GM15510 (cell line): ENCODE data around the gene CCDC148.

Experiments used
- POLR2A ChIP-seq: IDR thresholded peaks from 3 replicates; pipeline ENCODE4 v1.6.1; 2011; ENCODE audit warnings: borderline replicate concordance; ENCODE audit not compliant: insufficient read length; ENCODE audit errors: extremely low read depth

Gene CCDC148

DNA sequence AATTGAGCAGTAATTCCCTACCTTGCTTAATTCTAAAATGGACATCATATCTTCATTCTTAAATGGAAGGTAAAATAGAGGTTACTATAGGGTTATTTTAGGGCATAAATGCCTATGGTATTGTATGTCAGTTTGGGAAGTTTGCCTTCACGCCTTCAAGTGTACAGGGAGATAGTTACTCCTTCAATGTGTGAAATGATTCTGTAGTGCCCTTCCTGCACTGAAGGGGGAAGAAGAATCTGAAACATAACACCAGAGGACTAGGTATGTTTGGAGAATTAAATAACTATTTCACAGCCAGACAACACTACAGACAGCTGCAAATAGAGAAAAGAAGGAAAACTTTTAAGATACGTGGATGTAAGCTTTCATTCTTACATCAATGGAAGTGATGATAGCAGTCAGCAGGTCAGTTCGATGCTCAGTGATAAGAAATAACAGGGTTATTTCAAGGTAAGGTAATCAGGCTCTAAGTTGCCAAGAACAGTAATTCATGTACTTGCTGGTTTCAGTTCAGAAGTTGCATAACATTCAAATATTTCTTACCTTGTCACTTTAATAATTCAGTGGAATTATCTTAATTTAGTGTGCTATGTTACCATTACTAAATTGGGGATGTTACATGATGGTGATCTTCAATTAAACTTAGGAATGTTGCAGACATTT is 4.2 kb upstream of the CCDC148 start:
- no peak for TF ChIP-seq POLR2A

DNA sequence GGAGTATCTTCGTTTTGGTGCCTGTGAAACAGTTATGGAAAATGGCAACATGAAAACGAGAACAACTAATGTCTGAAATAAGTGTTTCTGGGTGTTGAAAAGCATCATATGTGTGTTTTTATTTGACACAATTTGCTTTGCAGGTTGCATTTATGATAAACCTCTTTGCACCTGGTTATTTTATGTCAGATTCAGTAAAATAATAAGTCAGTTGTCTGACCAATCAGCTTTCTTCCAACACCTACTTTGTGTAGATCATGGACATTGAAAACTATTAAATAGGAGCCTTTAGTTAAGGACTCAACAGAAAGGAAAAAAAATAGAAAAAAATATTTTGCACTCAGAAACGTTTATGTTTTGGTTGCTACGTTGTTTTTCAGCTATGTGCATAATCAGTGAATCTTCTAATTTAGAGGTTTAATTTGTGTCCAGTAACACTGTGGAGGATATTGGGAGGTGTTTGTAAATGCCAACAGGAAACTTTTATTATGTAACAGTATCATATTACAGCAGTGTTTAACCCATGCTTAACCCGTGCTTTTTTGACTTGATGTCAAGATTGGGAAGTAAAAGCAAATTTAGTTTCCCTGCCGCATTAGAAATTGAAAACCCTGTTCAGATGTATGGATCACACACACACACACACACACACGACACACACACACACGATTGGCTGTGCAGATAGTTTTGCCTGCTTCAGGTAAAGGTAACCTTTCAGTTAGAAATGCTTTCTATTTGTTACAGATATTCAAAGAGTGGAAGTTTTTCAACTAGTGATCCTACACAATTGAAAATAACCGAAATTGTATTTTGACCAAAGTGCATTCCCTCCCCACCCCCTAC is 2.8 kb upstream of the CCDC148 start:
- TF ChIP-seq POLR2A, result no peak

DNA sequence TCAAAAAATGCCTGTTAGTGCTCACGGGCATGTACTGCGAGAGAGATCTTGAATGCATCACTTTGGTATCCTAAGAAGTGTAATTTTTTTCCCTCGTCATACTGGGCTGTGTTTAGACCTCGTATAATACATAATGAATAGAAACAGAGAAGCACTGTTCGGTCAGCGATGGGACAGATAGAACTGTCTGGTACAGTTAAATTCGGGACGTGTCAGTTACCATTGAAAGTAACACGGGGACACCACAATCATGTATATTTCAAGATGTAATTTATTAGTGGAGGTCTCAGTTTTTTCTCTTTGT is 2.0 kb upstream of the CCDC148 start:
- TF ChIP-seq POLR2A, result no peak

DNA sequence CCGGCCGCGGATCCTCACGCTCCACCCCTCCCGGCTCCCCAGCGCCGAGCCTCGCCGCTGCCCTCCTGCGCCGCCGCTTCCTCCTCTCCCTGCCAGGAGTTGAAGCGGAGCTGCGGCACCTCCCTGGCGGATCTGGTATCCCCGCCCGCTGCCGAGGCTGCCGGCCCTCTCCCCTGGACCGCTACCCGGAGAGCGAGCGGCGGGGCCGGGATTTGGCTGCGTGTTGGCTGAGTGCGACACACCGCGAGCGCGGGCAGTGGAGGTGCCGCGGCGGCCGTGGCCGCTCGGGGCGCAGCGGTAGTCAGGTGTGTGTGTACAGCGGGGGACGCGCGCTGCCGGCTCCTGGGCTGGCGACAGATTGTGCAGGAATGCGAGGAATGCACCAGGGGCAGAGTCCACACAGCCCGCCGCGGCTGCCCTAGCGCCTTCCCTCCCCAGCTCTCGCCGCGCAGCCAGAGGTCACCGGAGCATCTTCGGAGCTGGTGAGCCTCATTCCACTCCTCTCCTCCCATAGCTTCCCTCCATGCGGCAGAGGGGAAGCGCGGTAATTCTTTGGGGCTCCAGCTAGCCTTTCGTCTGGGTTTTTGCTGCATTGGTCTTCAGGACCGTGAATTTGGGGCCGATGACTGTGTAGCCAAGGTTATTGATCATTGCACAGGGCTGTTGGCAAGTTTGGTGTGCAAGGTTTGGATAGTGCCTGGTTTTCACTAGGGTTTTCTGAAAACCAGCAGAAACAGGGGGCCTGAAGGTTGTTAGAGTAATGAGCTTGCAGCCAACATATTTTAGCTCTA is 1.5 kb upstream of the CCDC148 start:
- no peak for TF ChIP-seq POLR2A

DNA sequence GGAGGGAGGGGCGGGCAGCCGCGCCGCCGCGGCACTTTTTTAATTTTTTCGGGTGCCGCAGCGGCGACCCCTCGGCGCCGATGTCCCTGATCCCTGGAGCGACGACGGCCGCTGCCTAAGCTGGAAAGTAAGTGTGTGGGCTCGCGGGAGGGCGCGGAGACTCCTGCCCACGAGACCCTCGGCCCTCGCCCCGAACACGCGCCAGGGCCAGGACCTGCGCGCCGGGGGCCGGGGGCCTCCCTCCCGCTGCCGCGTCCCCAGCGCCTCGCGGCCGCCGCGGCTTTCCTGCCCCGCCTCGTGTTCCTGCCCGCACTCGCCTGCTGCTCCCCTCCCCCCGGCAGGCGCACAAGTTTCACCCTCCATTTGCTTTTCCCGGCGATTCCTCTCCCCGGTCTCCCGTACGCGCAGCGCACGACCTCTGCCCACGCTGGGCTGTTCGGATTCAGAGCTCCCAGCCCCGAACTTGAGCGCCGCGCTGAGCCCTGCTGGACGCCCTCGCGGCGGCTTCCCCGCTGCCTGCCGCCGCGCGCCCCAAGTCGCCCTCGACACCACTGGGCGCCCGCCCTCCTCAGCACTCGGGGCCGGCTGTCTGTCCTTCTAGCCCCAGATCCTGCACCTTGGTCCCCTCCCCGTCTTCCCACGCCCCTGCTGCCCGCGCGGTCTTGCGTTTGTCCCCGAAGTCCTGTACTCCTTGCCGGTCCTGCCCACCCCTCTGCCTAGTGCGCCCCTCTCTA is 706 bp upstream of the CCDC148 start:
- TF ChIP-seq POLR2A, result no peak

DNA sequence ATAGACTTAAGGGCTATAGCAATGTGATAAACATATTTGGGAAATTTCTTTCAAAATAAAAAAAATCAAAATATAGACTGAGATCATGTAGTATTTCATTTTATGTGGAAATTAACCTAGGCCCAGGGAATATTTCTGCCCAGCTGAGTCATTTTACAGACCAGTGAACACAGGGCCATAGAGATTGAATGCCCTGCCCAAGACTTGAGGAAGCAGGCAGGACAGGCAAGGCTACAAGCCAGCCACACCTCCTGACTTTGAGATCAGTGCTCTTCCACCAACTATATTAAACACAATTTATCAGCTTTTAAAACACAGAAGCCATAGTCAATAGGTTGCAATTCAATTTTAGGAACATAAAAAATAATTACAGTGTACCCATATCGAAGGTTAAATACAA is 12.9 kb downstream of the CCDC148 start:
- no peak for TF ChIP-seq POLR2A

- TF ChIP-seq POLR2A, result no peak
Observed at GRCh38 chr2:158432117-158432516, 24.4 kb downstream of the CCDC148 start.

- no peak for TF ChIP-seq POLR2A
Observed at GRCh38 chr2:158414538-158414937, 42.0 kb downstream of the CCDC148 start.

- TF ChIP-seq POLR2A, result no peak
Observed at GRCh38 chr2:158413581-158413980, 43.0 kb downstream of the CCDC148 start.

- no peak for TF ChIP-seq POLR2A
Observed at GRCh38 chr2:158412206-158412605, 44.3 kb downstream of the CCDC148 start.

DNA sequence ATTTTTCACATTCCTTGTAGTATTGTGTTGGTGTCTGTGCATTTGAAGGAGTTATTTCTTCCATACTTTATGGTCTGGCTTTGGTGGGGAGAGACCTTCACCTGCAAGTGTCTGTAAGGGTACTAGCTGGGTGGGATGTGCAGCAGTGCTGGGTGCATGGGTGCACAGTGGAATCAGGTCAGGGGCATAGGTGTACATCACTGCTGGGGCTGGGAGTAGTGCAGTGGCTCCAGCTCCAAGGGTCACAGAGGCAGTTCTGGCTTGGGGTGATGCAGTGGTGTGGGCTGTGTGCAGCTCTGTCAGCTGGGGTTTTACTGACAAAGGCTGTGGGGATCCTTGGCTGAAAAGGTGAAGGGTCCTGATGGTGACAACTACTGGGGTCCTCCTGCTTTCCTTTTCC is 44.8 kb downstream of the CCDC148 start:
- TF ChIP-seq POLR2A, result no peak

DNA sequence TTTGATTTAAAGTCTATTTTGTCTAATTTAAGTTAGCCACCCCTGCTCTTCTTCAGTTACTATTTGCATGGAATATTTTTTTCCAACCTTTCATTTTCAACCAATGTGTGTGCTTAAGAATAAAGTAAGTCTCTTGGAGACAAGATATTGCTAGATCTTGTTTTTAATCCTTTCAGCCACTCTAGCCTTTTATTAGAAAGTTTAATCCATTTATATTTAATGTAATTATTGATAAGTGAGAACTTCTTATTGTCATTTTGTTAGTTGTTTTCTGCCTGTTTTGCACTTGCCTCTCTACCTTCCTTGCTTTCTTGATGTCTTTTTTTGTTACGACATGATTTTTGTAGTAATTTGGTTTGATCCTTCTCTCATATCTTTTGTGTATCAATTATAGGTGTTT is 46.4 kb downstream of the CCDC148 start:
- no peak for TF ChIP-seq POLR2A

GRCh38 chr2:158407031-158407430 is 49.5 kb downstream of the CCDC148 start:
- no peak for TF ChIP-seq POLR2A

DNA sequence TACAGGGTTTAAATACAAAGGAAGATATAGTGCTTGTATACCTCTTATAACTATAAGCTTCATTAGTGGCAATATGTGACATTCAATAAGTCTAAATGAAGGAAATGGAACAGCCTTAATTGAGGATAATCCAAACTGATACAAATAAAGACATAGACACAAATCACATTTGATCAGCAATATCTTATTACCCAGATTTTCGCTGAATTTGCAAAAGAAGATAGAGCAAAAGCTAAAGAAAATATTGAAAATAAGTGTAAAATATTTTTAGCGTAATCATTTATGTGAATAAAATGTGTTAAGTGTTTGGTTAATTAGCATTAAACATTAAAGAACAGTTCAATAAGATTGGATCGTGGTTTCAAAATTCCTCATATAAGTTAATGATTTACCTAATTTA is 51.2 kb downstream of the CCDC148 start:
- TF ChIP-seq POLR2A, result no peak

GRCh38 chr2:158403237-158403636 is 53.3 kb downstream of the CCDC148 start:
- TF ChIP-seq POLR2A, result no peak
